GM23338 (cell line): ENCODE measurements around the gene C2CD2L. TPM values are rescaled to one million over a fixed set of nuclear protein-coding genes. Genes with fewer than 3 reads are reported as not detected.

Experiments
- ATAC-seq: fragments of 200-7000 bp; cut with Tn5 transposase; 3 replicates; pipeline ENCODE4 v1.9.1; 2020
- DNase-seq: peaks from one replicate; pipeline ENCODE4 v3.0.0-alpha.2; 2015; ENCODE audit warnings: low spot score
- H2AFZ ChIP-seq: fragments of 200-600 bp; sonication (generic); 2 replicates; pipeline ENCODE4 v1.8.0; 2016; ENCODE audit warnings: antibody characterized with exemption, mild to moderate bottlenecking, moderate library complexity
- H3F3A ChIP-seq: fragments of 200-600 bp; sonication (generic); replicated peaks from 2 replicates; pipeline ENCODE4 v1.8.0; 2017; ENCODE audit warnings: antibody characterized with exemption, mixed run types, low read depth
- H3K27ac ChIP-seq: fragments of 200-600 bp; sonication (generic); 2 replicates; pipeline ENCODE4 v1.6.1; 2016; ENCODE audit warnings: low read depth
- H3K27me3 ChIP-seq: fragments of 200-600 bp; sonication (generic); 2 replicates; pipeline ENCODE4 v1.8.0; 2016; ENCODE audit warnings: mild to moderate bottlenecking, mixed run types, moderate library complexity; ENCODE audit not compliant: insufficient read depth
- H3K36me3 ChIP-seq: fragments of 200-600 bp; sonication (generic); 2 replicates; pipeline ENCODE4 v1.8.0; 2016; ENCODE audit warnings: mild to moderate bottlenecking; ENCODE audit not compliant: insufficient read depth
- H3K4me1 ChIP-seq: fragments of 200-600 bp; sonication (generic); 2 replicates; pipeline ENCODE4 v1.8.0; 2016; ENCODE audit warnings: mild to moderate bottlenecking, moderate library complexity; ENCODE audit not compliant: insufficient read depth
- H3K4me2 ChIP-seq: fragments of 200-600 bp; sonication (generic); 2 replicates; pipeline ENCODE4 v1.7.1; 2017; ENCODE audit warnings: mixed run types
- H3K4me3 ChIP-seq: fragments of 200-600 bp; sonication (generic); 2 replicates; pipeline ENCODE4 v1.6.1; 2016; ENCODE audit warnings: mixed run types
- H3K79me2 ChIP-seq: fragments of 200-600 bp; sonication (generic); replicated peaks from 2 replicates; pipeline ENCODE4 v1.8.0; 2017; ENCODE audit warnings: mild to moderate bottlenecking; ENCODE audit not compliant: insufficient read depth
- H3K9me2 ChIP-seq: fragments of 200-600 bp; sonication (generic); 2 replicates; pipeline ENCODE4 v1.8.0; 2017; ENCODE audit not compliant: insufficient read depth
- H4K20me1 ChIP-seq: fragments of 200-600 bp; sonication (generic); replicated peaks from 2 replicates; pipeline ENCODE4 v1.8.0; 2017; ENCODE audit warnings: mild to moderate bottlenecking; ENCODE audit not compliant: insufficient read depth
- H3K27ac Mint-ChIP-seq: 2 replicates; pipeline ENCODE4 v1.8.0; 2020; ENCODE audit warnings: inconsistent platforms, mild to moderate bottlenecking, moderate library complexity, mixed read lengths
- H3K27me3 Mint-ChIP-seq: 3 replicates; pipeline ENCODE4 v1.8.0; 2022; ENCODE audit warnings: low read depth, mild to moderate bottlenecking, moderate library complexity, mixed read lengths, inconsistent platforms; ENCODE audit not compliant: insufficient read depth, poor library complexity
- H3K36me3 Mint-ChIP-seq: 3 replicates; pipeline ENCODE4 v1.8.0; 2021; ENCODE audit warnings: low read depth, mild to moderate bottlenecking, inconsistent platforms, moderate library complexity, mixed read lengths
- H3K4me1 Mint-ChIP-seq: 3 replicates; pipeline ENCODE4 v1.8.0; 2020; ENCODE audit warnings: mild to moderate bottlenecking, inconsistent platforms, mixed read lengths
- H3K4me3 Mint-ChIP-seq: 3 replicates; pipeline ENCODE4 v1.8.0; 2021; ENCODE audit warnings: moderate library complexity, mild to moderate bottlenecking, inconsistent platforms, mixed read lengths
- H3K9me3 Mint-ChIP-seq: 3 replicates; pipeline ENCODE4 v1.8.0; 2020; ENCODE audit warnings: moderate library complexity, mild to moderate bottlenecking, inconsistent platforms, mixed read lengths
- CREB1 ChIP-seq: fragments of 250-450 bp; sonication (Bioruptor Pico); IDR thresholded peaks from 2 replicates; pipeline ENCODE4 v1.5.0; 2020; ENCODE audit warnings: low read depth, mild to moderate bottlenecking, moderate library complexity
- CTCF ChIP-seq, 2 experiments: fragments of 200-600 bp in 1 of 2; sonication (generic) in 1 of 2; conservative IDR thresholded peaks; 2 replicates each; pipeline versions ENCODE4 v1.5.1 to v1.6.1; 2016 to 2017; ENCODE audit warnings: antibody characterized with exemption in 2 of 2, low read depth in 2 of 2, mild to moderate bottlenecking in 2 of 2, moderate library complexity in 1 of 2
- EZH2phosphoT487 ChIP-seq: fragments of 200-600 bp; sonication (generic); IDR thresholded peaks from one replicate; pipeline ENCODE4 v1.8.1; 2018; ENCODE audit warnings: antibody characterized with exemption; ENCODE audit not compliant: unreplicated experiment
- STAT1 ChIP-seq: IDR thresholded peaks from one replicate; pipeline ENCODE4 v1.6.1; 2016; ENCODE audit warnings: antibody characterized with exemption; ENCODE audit not compliant: unreplicated experiment
- ZNF331 ChIP-seq: fragments of 250-450 bp; sonication (Bioruptor Pico); IDR thresholded peaks from 2 replicates; pipeline ENCODE4 v1.5.0; 2020; ENCODE audit warnings: low read depth, mild to moderate bottlenecking, moderate library complexity
- ZNF462 ChIP-seq: fragments of 250-450 bp; sonication (Bioruptor Pico); IDR thresholded peaks from 2 replicates; pipeline ENCODE4 v1.5.0; 2020; ENCODE audit warnings: mild to moderate bottlenecking, moderate library complexity
- polyA plus RNA-seq: library from polyadenylated mRNA; unstranded; fragments of >200 nt; fragmentation: Nextera tagmentation; extraction: Ambion mirVana; gene quantifications from 2 replicates; pipeline ENCODE4 v1.2.1, GENCODE V29; 2016
- total RNA-seq: library from RNA; depleted of rRNA; stranded (reverse); fragments of >200 nt; shearing (Covaris generic); gene quantifications from 2 replicates; pipeline ENCODE4 v1.2.3, GENCODE V29; 2014

The C2CD2L gene
- total and polyA plus RNA-seq, 2 experiments from 2014 or later = 1.4 to 4.4 TPM

GRCh38 chr11:119093942-119094815 lies 13.0 kb upstream of the C2CD2L start (continued):
- no peak for TF ChIP-seq ZNF462 (CRISPR knock-in tag)

- Mint-ChIP-seq H3K9me3 (no peaks in the 10 kb centered on the region; the same call in 2 of the 3 replicates), H3K36me3 (peaks cover 77% of the 10 kb centered on the region), H3K4me1 (peaks cover 10% of the 10 kb centered on the region), H3K4me3 (peak overlapping the region; percentile 96), H3K27ac (peak overlapping the region; percentile 98), H3K27me3 (peaks cover 27% of the 10 kb centered on the region)
- no peaks in the 10 kb centered on the region for H3K27me3 ChIP-seq
- H3K4me3 ChIP-seq = peak overlapping the region; percentile 96
- H3K27ac ChIP-seq = peak overlapping the region; percentile 13
- no peak overlapping the region for H2AFZ ChIP-seq
- H3K79me2 ChIP-seq = peaks cover 36% of the 10 kb centered on the region
- H3K4me2 ChIP-seq = peak overlapping the region; percentile 100
- ATAC-seq (peak; percentile 75), DNase-seq (peak; percentile 68)
- peaks cover 19% of the 10 kb centered on the region for H3K36me3 ChIP-seq
- TF ChIP-seq ZNF331 = no peak
- peak; percentile 48 to 73; a peak in 3 of 4 replicates for TF ChIP-seq CTCF (conservative IDR thresholded peaks at IDR 0.05; ENCODE audit: low read depth in 2 of 2)
- TF ChIP-seq EZH2phosphoT487 = no peak
- no peak for TF ChIP-seq STAT1
- TF ChIP-seq CREB1 = no peak
- H3F3A ChIP-seq = peaks cover 40% of the 10 kb centered on the region
- H3K9me2 ChIP-seq = no peaks in the 10 kb centered on the region
- peaks cover 29% of the 10 kb centered on the region; the same call in 1 of the 2 replicates for H4K20me1 ChIP-seq
- peaks cover 14% of the 10 kb centered on the region; the same call in 1 of the 2 replicates for H3K4me1 ChIP-seq
These were observed 12.4 kb upstream of the C2CD2L start for GRCh38 chr11:119094816-119095065.
